ENCODE data around the gene ACOX2. TPM values are rescaled to one million over a fixed set of nuclear protein-coding genes. Genes with fewer than 3 reads are reported as not detected.

The ACOX2 gene
- polyA plus RNA-seq, 3 donors = 2.4 to 2.5 (median 2.4) TPM

- Histone ChIP-seq H4K20me1 (ENCODE audit: insufficient read depth, low read length) (peaks cover 34% of the 10 kb centered on the region), H3K79me2 (ENCODE audit: insufficient read depth, low read length) (peaks cover 62% of the 10 kb centered on the region), H3K9me3 (replicated peaks in 1 of 2; ENCODE audit: control insufficient read depth in 1 of 2, insufficient read depth in 1 of 2, low read length in 2 of 2) (no peaks in the 10 kb centered on the region), H3K4me1 (ENCODE audit: control insufficient read depth in 1 of 2, insufficient read depth in 2 of 2, low read length in 2 of 2) (peaks cover 48 to 74% of the 10 kb centered on the region in 2 donors), H3K27ac (ENCODE audit: low read depth in 1 of 2, low read length in 2 of 2) (peak overlapping the region; percentile 47 to 85), H3K36me3 (replicated peaks in 1 of 2; ENCODE audit: control insufficient read depth in 1 of 2, insufficient read depth in 2 of 2, low read length in 2 of 2) (no peaks in the 10 kb centered on the region), H3K4me2 (replicated peaks; ENCODE audit: extremely low read depth, low read length, poor library complexity, severe bottlenecking) (peak overlapping the region; percentile 83), H2AFZ (ENCODE audit: insufficient read depth, low read depth, low read length, poor library complexity, severe bottlenecking) (peak overlapping the region; percentile 78), H3K27me3 (ENCODE audit: control insufficient read depth in 2 of 2, insufficient read depth in 2 of 2, low read length in 2 of 2) (no peaks in the 10 kb centered on the region), H3K4me3 (replicated peaks in 1 of 3; ENCODE audit: low read depth in 2 of 3, low read length in 3 of 3) (peak overlapping the region; percentile 41 to 81 (median 65)), H3K9ac (ENCODE audit: insufficient read depth, low read length, poor library complexity, severe bottlenecking) (peak overlapping the region; percentile 52)
- intact Hi-C loops (cut with micrococcal nuclease) = loop anchor here (5.0 to 10.0 kb wide), 4 partner anchors 34 to 156 kb away; partner anchors contain the start of genes PDHB (in 1 of the 2) and PXK (in 1 of the 2)
- no peak for DNase-seq
- WGBS (ENCODE audit: insufficient coverage) = 85% methylated on average over 16 of the region's 19 CpGs
- peaks cover 80% of the 10 kb centered on the region for H3K4me1 Mint-ChIP-seq
- no peak for TF ChIP-seq CTCF (IDR thresholded peaks at IDR 0.05)
- H3K27ac Mint-ChIP-seq = peak overlapping the region; percentile 83 to 98 (median 91)
- H3K27me3 Mint-ChIP-seq (ENCODE audit: low read depth in 3 of 3) = peaks cover 0 to 1% (median 1%) of the 10 kb centered on the region in 3 donors
- H3K36me3 Mint-ChIP-seq = peaks cover 14 to 15% of the 10 kb centered on the region in 2 donors
- peak overlapping the region; percentile 80 to 83 for H3K4me3 Mint-ChIP-seq
- peaks cover 0 to 3% (median 0%) of the 10 kb centered on the region in 7 donors for H3K9me3 Mint-ChIP-seq
Measured at GRCh38 chr3:58490860-58491501, 46.0 kb downstream of the ACOX2 start.

GRCh38 chr3:58488967-58489366, 48.0 kb downstream of the ACOX2 start:
- H2AFZ ChIP-seq (ENCODE audit: insufficient read depth, low read depth, low read length, poor library complexity, severe bottlenecking) = no peak overlapping the region
- H3K27ac ChIP-seq (ENCODE audit: low read depth in 1 of 2, low read length in 2 of 2) = no peak overlapping the region
- no peaks in the 10 kb centered on the region for H3K9me3 ChIP-seq (replicated peaks in 1 of 2; ENCODE audit: control insufficient read depth in 1 of 2, insufficient read depth in 1 of 2, low read length in 2 of 2)
- no peak overlapping the region for H3K4me3 Mint-ChIP-seq
- peaks cover 7 to 9% of the 10 kb centered on the region in 2 donors for H3K36me3 Mint-ChIP-seq
- peaks cover 65 to 83% of the 10 kb centered on the region in 2 donors for H3K4me1 ChIP-seq (ENCODE audit: control insufficient read depth in 1 of 2, insufficient read depth in 2 of 2, low read length in 2 of 2)
- WGBS (ENCODE audit: insufficient coverage) = no CpG with 5 or more reads among the region's 2 CpGs
- peaks cover 53% of the 10 kb centered on the region for H3K79me2 ChIP-seq (ENCODE audit: insufficient read depth, low read length)
- H3K27me3 ChIP-seq (ENCODE audit: control insufficient read depth in 2 of 2, insufficient read depth in 2 of 2, low read length in 2 of 2) = no peaks in the 10 kb centered on the region
- intact Hi-C loops (cut with micrococcal nuclease) = no loop called here
- no peak overlapping the region for H3K4me3 ChIP-seq (replicated peaks in 1 of 3; ENCODE audit: low read depth in 2 of 3, low read length in 3 of 3)
- no peaks in the 10 kb centered on the region for H3K36me3 ChIP-seq (replicated peaks in 1 of 2; ENCODE audit: control insufficient read depth in 1 of 2, insufficient read depth in 2 of 2, low read length in 2 of 2)
- H3K9ac ChIP-seq (ENCODE audit: insufficient read depth, low read length, poor library complexity, severe bottlenecking) = no peak overlapping the region
- H3K27me3 Mint-ChIP-seq (ENCODE audit: low read depth in 3 of 3) = peaks cover 0 to 3% (median 2%) of the 10 kb centered on the region in 3 donors
- no peak for DNase-seq
- no peak overlapping the region for H3K4me2 ChIP-seq (replicated peaks; ENCODE audit: extremely low read depth, low read length, poor library complexity, severe bottlenecking)
- peaks cover 0 to 3% (median 0%) of the 10 kb centered on the region in 7 donors for H3K9me3 Mint-ChIP-seq
- H3K4me1 Mint-ChIP-seq = peaks cover 81% of the 10 kb centered on the region
- no peak overlapping the region for H3K27ac Mint-ChIP-seq
- H4K20me1 ChIP-seq (ENCODE audit: insufficient read depth, low read length) = peaks cover 14% of the 10 kb centered on the region
- no peak for TF ChIP-seq CTCF (IDR thresholded peaks at IDR 0.05)
